Stimulated activated CD4-positive, alpha-beta T cell treated with anti-CD3 and anti-CD28 coated beads, Interleukin-15, amount 100 ng/mL, for 1 hour (primary cell): Measurements from ENCODE around the gene RPRD1A.
"Not testable (repeated sequence)": the region's sequence is repeated elsewhere in the genome, so short reads cannot be mapped to it uniquely, and the experiment has no call there.

ENCODE experiments used
- DNase-seq, 2 donors: peaks; one replicate each; pipeline ENCODE4 v3.0.0-alpha.2; 2020; ENCODE audit warnings: low read depth in 1 of 2, low spot score in 1 of 2

RPRD1A gene

GRCh38 chr18:36078751-36079529, 11.6 kb upstream of the RPRD1A start:
- DNase-seq, result no peak

- DNase-seq, result not testable (repeated sequence)
Measured at GRCh38 chr18:36077764-36078163, 10.4 kb upstream of the RPRD1A start.

GRCh38 chr18:36075862-36076587, 8.7 kb upstream of the RPRD1A start:
- DNase-seq, result no peak

- no peak for DNase-seq
Measured at GRCh38 chr18:36074435-36074834, 7.1 kb upstream of the RPRD1A start.

- no peak for DNase-seq
Measured at GRCh38 chr18:36073676-36074075, 6.3 kb upstream of the RPRD1A start.

GRCh38 chr18:36072406-36072805, 5.0 kb upstream of the RPRD1A start:
- not testable (repeated sequence) for DNase-seq

GRCh38 chr18:36066686-36067054, 689 bp downstream of the RPRD1A start:
- no peak for DNase-seq

GRCh38 chr18:36066001-36066400, 1.4 kb downstream of the RPRD1A start:
- DNase-seq, result no peak

GRCh38 chr18:36064809-36065079, 2.6 kb downstream of the RPRD1A start:
- not testable (repeated sequence) for DNase-seq

GRCh38 chr18:36064027-36064808, 3.1 kb downstream of the RPRD1A start:
- DNase-seq, result no peak

- no peak for DNase-seq
Measured at GRCh38 chr18:36058674-36059073, 8.7 kb downstream of the RPRD1A start.

GRCh38 chr18:36051760-36052159, 15.6 kb downstream of the RPRD1A start:
- no peak for DNase-seq

GRCh38 chr18:36050479-36050878, 16.9 kb downstream of the RPRD1A start:
- no peak for DNase-seq

- no peak for DNase-seq
Measured at GRCh38 chr18:36047521-36047920, 19.8 kb downstream of the RPRD1A start.

GRCh38 chr18:36046898-36047297, 20.5 kb downstream of the RPRD1A start:
- DNase-seq, result no peak

- DNase-seq, result no peak
Measured at GRCh38 chr18:36045241-36045991, 21.9 kb downstream of the RPRD1A start.

- no peak for DNase-seq
Measured at GRCh38 chr18:36043153-36043552, 24.2 kb downstream of the RPRD1A start.

- no peak for DNase-seq
Measured at GRCh38 chr18:36041146-36041545, 26.2 kb downstream of the RPRD1A start.

GRCh38 chr18:36038102-36038663, 29.2 kb downstream of the RPRD1A start:
- no peak for DNase-seq

- no peak for DNase-seq
Measured at GRCh38 chr18:36035253-36035652, 32.1 kb downstream of the RPRD1A start.

- no peak for DNase-seq
Measured at GRCh38 chr18:36034299-36034895, 33.0 kb downstream of the RPRD1A start.
